Adrenal gland (tissue), 12 donors: ENCODE data around the gene KDM6B. TPM values are rescaled to one million over a fixed set of nuclear protein-coding genes. Genes with fewer than 3 reads are reported as not detected.

Experiments
- DNase-seq, 7 donors: peaks; one replicate each; pipeline ENCODE4 v3.0.0-alpha.2; 2019 to 2020
- H3K27ac ChIP-seq, 5 donors: fragments of 200-600 bp; sonication (generic) in 4 of 5; 1 replicate in 3 of 5; 2 replicates in 2 of 5; pipeline versions ENCODE4 v1.5.1 to v1.8.0; 2016 to 2020; ENCODE audit warnings: mild to moderate bottlenecking in 1 of 5
- H3K27me3 ChIP-seq: fragments of 200-600 bp; 2 replicates; pipeline ENCODE4 v1.8.0; 2021
- H3K36me3 ChIP-seq, 2 donors: fragments of 200-600 bp; replicated peaks in 1 of 2; 1 replicate in 1 of 2; 2 replicates in 1 of 2; pipeline versions ENCODE4 v1.5.1 to v1.8.0; 2018 to 2022
- H3K4me1 ChIP-seq, 2 donors: fragments of 200-600 bp; replicated peaks in 1 of 2; 1 replicate in 1 of 2; 2 replicates in 1 of 2; pipeline versions ENCODE4 v1.5.1 to v1.8.0; 2018 to 2021
- H3K4me3 ChIP-seq, 4 donors: fragments of 200-600 bp; sonication (generic) in 3 of 4; one replicate each; pipeline ENCODE4 v1.5.1; 2016 to 2018
- H3K9me3 ChIP-seq, 3 donors: fragments of 200-600 bp; sonication (generic) in 1 of 3; replicated peaks in 1 of 3; 1 replicate in 2 of 3; 2 replicates in 1 of 3; pipeline versions ENCODE4 v1.5.1 to v1.8.0; 2016 to 2021
- CTCF ChIP-seq, 6 experiments: fragments of 450-650 bp in 4 of 6; fragments of 200-600 bp in 2 of 6; sonication (generic) in 1 of 6; IDR thresholded peaks; 1 replicate in 5 of 6; 2 replicates in 1 of 6; pipeline versions ENCODE4 v1.5.1 to v1.8.0; 2016 to 2021; ENCODE audit warnings: antibody characterized with exemption in 6 of 6, mild to moderate bottlenecking in 2 of 6, moderate library complexity in 1 of 6
- POLR2A ChIP-seq, 2 donors: fragments of 450-650 bp; IDR thresholded peaks; one replicate each; pipeline ENCODE4 v1.6.1; 2017; ENCODE audit warnings: antibody characterized with exemption in 2 of 2, mild to moderate bottlenecking in 2 of 2, moderate library complexity in 1 of 2
- WGBS, 4 donors: extraction: QIAGEN DNeasy Blood & Tissue Kit in 2 of 4; methylation state at CpG; one replicate each; pipeline versions ENCODE4 v1.1.5 to v1.1.7; 2013 to 2017; 5-methylcytosine and 5-hydroxymethylcytosine counted together
- intact Hi-C, 2 donors: fragments of 100-400 bp; cut with DNase I; formaldehyde crosslinking; loops; one replicate each; pipeline versions ENCODE4 v1.14.1 to v1.15.0; 2022 to 2023
- polyA plus RNA-seq, 3 donors: library from polyadenylated mRNA; stranded (reverse); fragments of 200-250 nt in 2 of 3; fragments of 350-450 nt in 1 of 3; fragmentation: Illumina TruSeq in 1 of 3; extraction: RNeasy Lipid Tissue Mini Kit (QIAGEN cat#74804) in 1 of 3; gene quantifications; one replicate each; pipeline ENCODE4 v1.2.3, GENCODE V29; 2013 to 2014
- total RNA-seq, 9 donors: library from RNA; depleted of rRNA in 4 of 9; stranded (reverse); fragments of >200 nt in 4 of 9; fragments of 120-200 nt in 1 of 9; fragmentation: NEBNext Ultra II Directional in 1 of 9; extraction: Animal tissue kit (Norgen Biotek cat#: 25700) in 1 of 9; gene quantifications; one replicate each; pipeline versions ENCODE4 v1.1.0 to v1.2.4, GENCODE V29; 2013 to 2023
- donor health status: healthy with polysubstance abuse.
- donor health status: Bipolar disorder and iron deficiency.
- donor health status: DM: yes; HTN: yes; CAD: no.
- donor health status: DM: no; HTN: no; CAD: no.
- donor health status: DM: no; HTN: no; CAD: no.
- donor health status: DM: yes; HTN: yes; CAD: no.

Gene KDM6B
- total and polyA plus RNA-seq, 12 donors, result 2.2 to 35.9 (median 11.2) TPM

DNA sequence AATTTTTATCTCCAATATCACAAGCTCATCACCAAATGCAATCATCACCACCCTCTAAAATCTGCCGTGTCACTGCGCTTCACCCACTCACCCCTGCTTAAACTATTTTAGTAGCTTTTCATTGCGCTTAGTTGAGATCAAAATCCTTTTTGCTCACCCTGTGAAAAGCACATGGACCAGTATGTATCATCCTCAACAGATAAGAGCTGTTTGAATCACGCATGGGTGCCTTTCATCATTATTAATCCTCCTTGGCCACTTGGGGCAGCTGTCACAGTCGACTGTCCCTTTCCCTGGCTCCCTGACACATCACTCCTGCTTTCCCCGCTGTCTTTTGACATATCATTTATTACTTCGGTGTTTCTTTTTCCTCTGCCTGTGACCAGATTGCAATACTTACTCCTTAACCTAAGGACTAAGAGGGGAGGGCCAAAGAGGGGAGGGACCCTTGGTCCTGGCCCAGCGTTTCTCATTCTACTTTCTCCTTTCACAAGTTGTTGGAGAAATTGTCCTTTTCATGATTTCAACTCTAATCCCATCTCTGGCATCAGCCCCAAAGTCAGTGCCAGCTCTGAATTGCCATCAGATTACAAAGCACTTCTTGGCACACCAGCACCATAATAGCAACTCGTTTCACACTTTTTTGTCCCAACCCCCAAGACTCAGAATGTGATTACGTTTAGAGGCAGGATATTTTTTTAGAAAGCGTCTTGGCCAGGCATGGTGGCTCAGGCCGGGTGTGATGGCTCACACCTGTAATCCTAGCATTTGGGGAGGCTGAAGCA lies 8.6 kb upstream of the KDM6B start:
- H3K27ac ChIP-seq, result no peak overlapping the region
- DNase-seq, result peak in 6 of 7 donors; percentile 49 to 69 (median 57)
- no peak overlapping the region for H3K4me3 ChIP-seq
- peaks cover 0 to 10% of the 10 kb centered on the region in 2 donors for H3K4me1 ChIP-seq
- H3K27me3 ChIP-seq, result no peaks in the 10 kb centered on the region
- H3K9me3 ChIP-seq, result no peaks in the 10 kb centered on the region
- peak in 4 of 6 experiments; percentile 21 to 38 (median 31) for TF ChIP-seq CTCF (IDR thresholded peaks at IDR 0.05)
- TF ChIP-seq POLR2A (IDR thresholded peaks at IDR 0.05), result no peak
- intact Hi-C loops, result no loop called here
- 27 to 34% (median 33%) methylated on average over 12 of the region's 12 CpGs for WGBS, 4 donors
- H3K36me3 ChIP-seq, result no peaks in the 10 kb centered on the region

DNA sequence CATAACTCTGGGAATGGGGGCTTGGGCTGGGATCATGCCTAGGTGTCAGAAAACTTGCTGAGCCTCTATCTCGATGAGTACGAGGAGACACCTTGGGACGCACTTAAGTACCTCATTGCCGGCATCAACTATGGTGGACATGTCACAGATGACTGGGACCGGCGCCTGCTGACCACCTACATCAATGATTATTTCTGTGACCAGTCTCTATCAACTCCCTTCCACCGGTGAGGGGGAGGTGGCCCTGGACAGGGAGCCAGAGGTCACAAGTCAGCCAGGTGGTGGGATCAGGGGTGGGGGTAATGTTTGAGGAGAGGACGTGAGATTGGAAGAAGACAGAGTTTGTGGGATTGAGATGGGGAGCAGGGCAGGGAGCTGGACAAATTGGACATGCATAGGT lies 3.4 kb upstream of the KDM6B start:
- WGBS, 4 donors, result 71 to 88% (median 82%) methylated on average over 2 to 8 of the region's 8 CpGs
- Histone ChIP-seq H3K9me3 (no peaks in the 10 kb centered on the region), H3K4me3 (no peak overlapping the region), H3K4me1 (peaks cover 7 to 8% of the 10 kb centered on the region in 2 donors), H3K27ac (no peak overlapping the region), H3K36me3 (no peaks in the 10 kb centered on the region), H3K27me3 (no peaks in the 10 kb centered on the region)
- peak in 3 of 7 donors; percentile 13 to 21 (median 20) for DNase-seq
- no peak for TF ChIP-seq CTCF (IDR thresholded peaks at IDR 0.05)
- TF ChIP-seq POLR2A (IDR thresholded peaks at IDR 0.05), result no peak
- intact Hi-C loops, result no loop called here

GRCh38 chr17:7831233-7831632 lies 2.8 kb upstream of the KDM6B start:
- intact Hi-C loops, result no loop called here
- no peak for TF ChIP-seq POLR2A (IDR thresholded peaks at IDR 0.05)
- Histone ChIP-seq H3K27me3 (no peaks in the 10 kb centered on the region), H3K9me3 (no peaks in the 10 kb centered on the region), H3K27ac (no peak overlapping the region), H3K36me3 (no peaks in the 10 kb centered on the region), H3K4me3 (no peak overlapping the region), H3K4me1 (peaks cover 6 to 7% of the 10 kb centered on the region in 2 donors)
- WGBS, 4 donors, result 74 to 85% (median 79%) methylated on average over 5 to 7 of the region's 7 CpGs
- DNase-seq, result peak in 1 of 7 donors; percentile 19

- H3K9me3 ChIP-seq, result no peaks in the 10 kb centered on the region
- 81 to 90% (median 82%) methylated on average over 10 of the region's 10 CpGs for WGBS, 4 donors
- H3K27ac ChIP-seq, result no peak overlapping the region
- peak in 4 of 7 donors; percentile 17 to 25 (median 22) for DNase-seq
- peaks cover 16 to 17% of the 10 kb centered on the region in 2 donors for H3K4me1 ChIP-seq
- no peak overlapping the region for H3K4me3 ChIP-seq
- H3K36me3 ChIP-seq, result no peaks in the 10 kb centered on the region
- no peaks in the 10 kb centered on the region for H3K27me3 ChIP-seq
- no peak for TF ChIP-seq CTCF (IDR thresholded peaks at IDR 0.05)
- no peak for TF ChIP-seq POLR2A (IDR thresholded peaks at IDR 0.05)
- intact Hi-C loops, result no loop called here
These were observed 1.6 kb upstream of the KDM6B start for GRCh38 chr17:7832431-7832830.
